ENCODE measurements around the gene CNPY2.

CNPY2 gene

GRCh38 chr12:56296295-56296694 is 19.5 kb downstream of the CNPY2 start:
- 96% methylated on average over 4 of the region's 5 CpGs for WGBS
- Histone ChIP-seq H2BK12ac (ENCODE audit: low read length in 2 of 2) (no peak overlapping the region), H2BK15ac (ENCODE audit: low read depth, poor library complexity, severe bottlenecking) (no peak overlapping the region), H2AK5ac (ENCODE audit: low read length, severe bottlenecking) (no peak overlapping the region), H3K4me3 (ENCODE audit: insufficient read depth in 1 of 2, low read depth in 1 of 2, low read length in 2 of 2) (no peak overlapping the region), H3K27me3 (ENCODE audit: control insufficient read depth in 1 of 2, insufficient read depth in 1 of 2, low read length in 2 of 2) (no peaks in the 10 kb centered on the region), H3K79me1 (replicated peaks; ENCODE audit: low read length, poor library complexity, severe bottlenecking) (peaks cover 7% of the 10 kb centered on the region), H2BK120ac (ENCODE audit: low read depth, low read length) (no peak overlapping the region), H3K4me1 (ENCODE audit: control insufficient read depth, insufficient read depth, low read depth, low read length) (peaks cover 11% of the 10 kb centered on the region), H4K8ac (ENCODE audit: low read length) (no peak overlapping the region), H3K4ac (ENCODE audit: low read depth in 1 of 2, low read length in 2 of 2) (no peak overlapping the region), H3K36me3 (ENCODE audit: control insufficient read depth in 1 of 2, insufficient read depth in 2 of 2, low read depth in 1 of 2, low read length in 2 of 2) (peaks cover 18 to 24% of the 10 kb centered on the region in 2 experiments), H4K91ac (ENCODE audit: low read length) (no peak overlapping the region), H3K27ac (ENCODE audit: low read length, poor library complexity, severe bottlenecking) (no peak overlapping the region), H3K9ac (ENCODE audit: low read length) (no peak overlapping the region), H3K14ac (ENCODE audit: low read length in 2 of 2) (no peak overlapping the region), H2BK5ac (ENCODE audit: low read depth, low read length, poor library complexity, severe bottlenecking) (no peak overlapping the region), H2AFZ (ENCODE audit: low read depth, low read length) (no peak overlapping the region), H3K9me3 (ENCODE audit: control insufficient read depth, low read length) (no peaks in the 10 kb centered on the region), H3K18ac (ENCODE audit: low read depth in 1 of 2, low read length in 2 of 2) (no peak overlapping the region), H3K4me2 (ENCODE audit: low read length, poor library complexity, severe bottlenecking) (no peak overlapping the region), H3K23ac (ENCODE audit: low read length in 2 of 2) (no peak overlapping the region)
- DNase-seq: no peak

- H3K4me3 ChIP-seq (ENCODE audit: insufficient read depth in 1 of 2, low read depth in 1 of 2, low read length in 2 of 2): no peak overlapping the region
- no peak overlapping the region for H2BK120ac ChIP-seq (ENCODE audit: low read depth, low read length)
- H3K36me3 ChIP-seq (ENCODE audit: control insufficient read depth in 1 of 2, insufficient read depth in 2 of 2, low read depth in 1 of 2, low read length in 2 of 2): peaks cover 26 to 40% of the 10 kb centered on the region in 2 experiments
- H2BK15ac ChIP-seq (ENCODE audit: low read depth, poor library complexity, severe bottlenecking): no peak overlapping the region
- no peak overlapping the region for H3K14ac ChIP-seq (ENCODE audit: low read length in 2 of 2)
- no peak overlapping the region for H4K8ac ChIP-seq (ENCODE audit: low read length)
- H3K27me3 ChIP-seq (ENCODE audit: control insufficient read depth in 1 of 2, insufficient read depth in 1 of 2, low read length in 2 of 2): no peaks in the 10 kb centered on the region
- H2AFZ ChIP-seq (ENCODE audit: low read depth, low read length): no peak overlapping the region
- peaks cover 10% of the 10 kb centered on the region for H3K79me1 ChIP-seq (replicated peaks; ENCODE audit: low read length, poor library complexity, severe bottlenecking)
- no peak overlapping the region for H3K27ac ChIP-seq (ENCODE audit: low read length, poor library complexity, severe bottlenecking)
- no peak overlapping the region for H3K23ac ChIP-seq (ENCODE audit: low read length in 2 of 2)
- H3K18ac ChIP-seq (ENCODE audit: low read depth in 1 of 2, low read length in 2 of 2): no peak overlapping the region
- WGBS: 96% methylated on average over 5 of the region's 5 CpGs
- H2BK5ac ChIP-seq (ENCODE audit: low read depth, low read length, poor library complexity, severe bottlenecking): no peak overlapping the region
- H3K4me1 ChIP-seq (ENCODE audit: control insufficient read depth, insufficient read depth, low read depth, low read length): peaks cover 4% of the 10 kb centered on the region
- H2BK12ac ChIP-seq (ENCODE audit: low read length in 2 of 2): no peak overlapping the region
- no peak overlapping the region for H2AK5ac ChIP-seq (ENCODE audit: low read length, severe bottlenecking)
- no peaks in the 10 kb centered on the region for H3K9me3 ChIP-seq (ENCODE audit: control insufficient read depth, low read length)
- no peak overlapping the region for H4K91ac ChIP-seq (ENCODE audit: low read length)
- no peak for DNase-seq
- H3K9ac ChIP-seq (ENCODE audit: low read length): no peak overlapping the region
- no peak overlapping the region for H3K4ac ChIP-seq (ENCODE audit: low read depth in 1 of 2, low read length in 2 of 2)
- H3K4me2 ChIP-seq (ENCODE audit: low read length, poor library complexity, severe bottlenecking): no peak overlapping the region
These were observed 22.0 kb downstream of the CNPY2 start for GRCh38 chr12:56293795-56294194.

GRCh38 chr12:56288705-56289387 is 26.9 kb downstream of the CNPY2 start:
- H3K4ac ChIP-seq (ENCODE audit: low read depth in 1 of 2, low read length in 2 of 2): no peak overlapping the region
- no peak for DNase-seq
- H3K4me3 ChIP-seq (ENCODE audit: insufficient read depth in 1 of 2, low read depth in 1 of 2, low read length in 2 of 2): no peak overlapping the region
- no peak overlapping the region for H3K9ac ChIP-seq (ENCODE audit: low read length)
- no peak overlapping the region for H3K23ac ChIP-seq (ENCODE audit: low read length in 2 of 2)
- H2BK5ac ChIP-seq (ENCODE audit: low read depth, low read length, poor library complexity, severe bottlenecking): no peak overlapping the region
- H2BK120ac ChIP-seq (ENCODE audit: low read depth, low read length): no peak overlapping the region
- no peak overlapping the region for H3K18ac ChIP-seq (ENCODE audit: low read depth in 1 of 2, low read length in 2 of 2)
- H4K8ac ChIP-seq (ENCODE audit: low read length): no peak overlapping the region
- no peak overlapping the region for H3K4me2 ChIP-seq (ENCODE audit: low read length, poor library complexity, severe bottlenecking)
- no peak overlapping the region for H2AK5ac ChIP-seq (ENCODE audit: low read length, severe bottlenecking)
- no peak overlapping the region for H3K27ac ChIP-seq (ENCODE audit: low read length, poor library complexity, severe bottlenecking)
- no peaks in the 10 kb centered on the region for H3K9me3 ChIP-seq (ENCODE audit: control insufficient read depth, low read length)
- no peaks in the 10 kb centered on the region for H3K27me3 ChIP-seq (ENCODE audit: control insufficient read depth in 1 of 2, insufficient read depth in 1 of 2, low read length in 2 of 2)
- H3K14ac ChIP-seq (ENCODE audit: low read length in 2 of 2): no peak overlapping the region
- no peak overlapping the region for H2BK12ac ChIP-seq (ENCODE audit: low read length in 2 of 2)
- H3K79me1 ChIP-seq (replicated peaks; ENCODE audit: low read length, poor library complexity, severe bottlenecking): peaks cover 10% of the 10 kb centered on the region
- H2AFZ ChIP-seq (ENCODE audit: low read depth, low read length): no peak overlapping the region
- WGBS: 83% methylated on average over 2 of the region's 3 CpGs
- no peak overlapping the region for H2BK15ac ChIP-seq (ENCODE audit: low read depth, poor library complexity, severe bottlenecking)
- H3K36me3 ChIP-seq (ENCODE audit: control insufficient read depth in 1 of 2, insufficient read depth in 2 of 2, low read depth in 1 of 2, low read length in 2 of 2): peaks cover 22 to 49% of the 10 kb centered on the region in 2 experiments
- peaks cover 6% of the 10 kb centered on the region for H3K4me1 ChIP-seq (ENCODE audit: control insufficient read depth, insufficient read depth, low read depth, low read length)
- no peak overlapping the region for H4K91ac ChIP-seq (ENCODE audit: low read length)

- Histone ChIP-seq H3K18ac (ENCODE audit: low read depth in 1 of 2, low read length in 2 of 2) (no peak overlapping the region), H2BK120ac (ENCODE audit: low read depth, low read length) (no peak overlapping the region), H3K4me3 (ENCODE audit: insufficient read depth in 1 of 2, low read depth in 1 of 2, low read length in 2 of 2) (no peak overlapping the region), H3K4ac (ENCODE audit: low read depth in 1 of 2, low read length in 2 of 2) (no peak overlapping the region), H3K23ac (ENCODE audit: low read length in 2 of 2) (no peak overlapping the region), H3K27me3 (ENCODE audit: control insufficient read depth in 1 of 2, insufficient read depth in 1 of 2, low read length in 2 of 2) (no peaks in the 10 kb centered on the region), H2BK12ac (ENCODE audit: low read length in 2 of 2) (no peak overlapping the region), H2AFZ (ENCODE audit: low read depth, low read length) (no peak overlapping the region), H4K91ac (ENCODE audit: low read length) (no peak overlapping the region), H2BK15ac (ENCODE audit: low read depth, poor library complexity, severe bottlenecking) (no peak overlapping the region), H3K27ac (ENCODE audit: low read length, poor library complexity, severe bottlenecking) (peak overlapping the region; percentile 62), H3K4me1 (ENCODE audit: control insufficient read depth, insufficient read depth, low read depth, low read length) (peaks cover 6% of the 10 kb centered on the region), H2BK5ac (ENCODE audit: low read depth, low read length, poor library complexity, severe bottlenecking) (no peak overlapping the region), H2AK5ac (ENCODE audit: low read length, severe bottlenecking) (no peak overlapping the region), H3K9ac (ENCODE audit: low read length) (no peak overlapping the region), H3K9me3 (ENCODE audit: control insufficient read depth, low read length) (no peaks in the 10 kb centered on the region), H3K4me2 (ENCODE audit: low read length, poor library complexity, severe bottlenecking) (peak overlapping the region; percentile 52), H3K79me1 (replicated peaks; ENCODE audit: low read length, poor library complexity, severe bottlenecking) (peaks cover 12% of the 10 kb centered on the region), H3K36me3 (ENCODE audit: control insufficient read depth in 1 of 2, insufficient read depth in 2 of 2, low read depth in 1 of 2, low read length in 2 of 2) (peaks cover 38 to 66% of the 10 kb centered on the region in 2 experiments), H3K14ac (ENCODE audit: low read length in 2 of 2) (no peak overlapping the region), H4K8ac (ENCODE audit: low read length) (no peak overlapping the region)
- WGBS: 95% methylated on average over 3 of the region's 4 CpGs
- no peak for DNase-seq
These were observed 29.6 kb downstream of the CNPY2 start for GRCh38 chr12:56286044-56286830.

Measured in mesenchymal stem cell (in vitro differentiated cells and primary cell).